ENCODE measurements around the gene TERB1. TPM values are rescaled to one million over a fixed set of nuclear protein-coding genes. Genes with fewer than 3 reads are reported as not detected.
A peak's percentile ranks its signal among the peaks of the same experiment; 100 is the strongest.
"Not testable (repeated sequence)": the region's sequence is repeated elsewhere in the genome, so short reads cannot be mapped to it uniquely, and the experiment has no call there.

TERB1 gene
- total RNA-seq, 1 donor from 2014 or later = 0.26 TPM

DNA sequence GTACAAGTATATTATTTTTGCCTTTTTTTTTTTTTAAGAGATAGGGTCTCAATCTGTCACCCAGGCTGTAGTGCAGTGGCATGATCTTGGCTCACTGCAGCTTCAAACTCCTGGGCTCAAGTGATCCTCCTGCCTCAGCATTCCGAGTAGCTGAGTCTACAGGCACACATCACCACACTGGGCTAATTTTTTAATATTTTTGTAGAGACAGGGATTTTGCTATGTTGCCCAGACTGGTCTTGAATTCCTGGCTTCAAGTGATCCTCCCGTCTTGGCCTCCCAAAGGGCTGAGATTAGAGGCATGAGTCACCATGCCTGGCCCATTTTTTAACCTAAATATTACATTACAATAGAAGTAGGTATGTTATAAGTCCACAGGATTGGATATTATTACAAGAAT lies 3.2 kb downstream of the TERB1 start:
- Histone ChIP-seq H3K27me3 (ENCODE audit: control insufficient read depth, insufficient read depth, low read length) (no peaks in the 10 kb centered on the region), H3K4me3 (ENCODE audit: low read depth, low read length) (no peak overlapping the region), H3K36me3 (ENCODE audit: control insufficient read depth, insufficient read depth, low read length) (no peaks in the 10 kb centered on the region)
- FAIRE-seq (no peak), DNase-seq (ENCODE audit: low read depth) (peak; percentile 3)
- TF ChIP-seq, protein P1, sequence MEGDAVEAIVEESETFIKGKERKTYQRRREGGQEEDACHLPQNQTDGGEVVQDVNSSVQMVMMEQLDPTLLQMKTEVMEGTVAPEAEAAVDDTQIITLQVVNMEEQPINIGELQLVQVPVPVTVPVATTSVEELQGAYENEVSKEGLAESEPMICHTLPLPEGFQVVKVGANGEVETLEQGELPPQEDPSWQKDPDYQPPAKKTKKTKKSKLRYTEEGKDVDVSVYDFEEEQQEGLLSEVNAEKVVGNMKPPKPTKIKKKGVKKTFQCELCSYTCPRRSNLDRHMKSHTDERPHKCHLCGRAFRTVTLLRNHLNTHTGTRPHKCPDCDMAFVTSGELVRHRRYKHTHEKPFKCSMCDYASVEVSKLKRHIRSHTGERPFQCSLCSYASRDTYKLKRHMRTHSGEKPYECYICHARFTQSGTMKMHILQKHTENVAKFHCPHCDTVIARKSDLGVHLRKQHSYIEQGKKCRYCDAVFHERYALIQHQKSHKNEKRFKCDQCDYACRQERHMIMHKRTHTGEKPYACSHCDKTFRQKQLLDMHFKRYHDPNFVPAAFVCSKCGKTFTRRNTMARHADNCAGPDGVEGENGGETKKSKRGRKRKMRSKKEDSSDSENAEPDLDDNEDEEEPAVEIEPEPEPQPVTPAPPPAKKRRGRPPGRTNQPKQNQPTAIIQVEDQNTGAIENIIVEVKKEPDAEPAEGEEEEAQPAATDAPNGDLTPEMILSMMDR (IDR thresholded peaks at IDR 0.05; ENCODE audit: insufficient read depth, low read length, severe bottlenecking) = no peak

DNA sequence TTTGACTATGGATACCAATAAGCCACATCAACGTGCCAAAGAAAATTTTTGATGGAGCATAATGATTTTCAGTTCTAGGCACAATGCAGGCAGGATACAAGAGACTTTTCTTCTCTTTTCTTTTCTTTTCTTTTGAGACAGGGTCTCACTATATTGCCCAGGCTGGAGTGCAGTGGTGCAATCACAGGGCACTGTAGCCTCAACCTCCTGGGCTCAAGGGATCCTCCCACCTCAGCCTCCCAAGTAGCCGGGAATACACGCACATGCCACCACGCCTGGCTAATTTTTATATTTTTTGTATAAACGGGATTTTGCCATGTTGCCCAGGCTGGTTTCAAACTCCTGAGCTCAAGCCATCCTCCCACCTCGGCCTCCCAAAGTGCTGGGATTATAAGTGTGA lies 7.4 kb downstream of the TERB1 start:
- not testable (repeated sequence) for FAIRE-seq

DNA sequence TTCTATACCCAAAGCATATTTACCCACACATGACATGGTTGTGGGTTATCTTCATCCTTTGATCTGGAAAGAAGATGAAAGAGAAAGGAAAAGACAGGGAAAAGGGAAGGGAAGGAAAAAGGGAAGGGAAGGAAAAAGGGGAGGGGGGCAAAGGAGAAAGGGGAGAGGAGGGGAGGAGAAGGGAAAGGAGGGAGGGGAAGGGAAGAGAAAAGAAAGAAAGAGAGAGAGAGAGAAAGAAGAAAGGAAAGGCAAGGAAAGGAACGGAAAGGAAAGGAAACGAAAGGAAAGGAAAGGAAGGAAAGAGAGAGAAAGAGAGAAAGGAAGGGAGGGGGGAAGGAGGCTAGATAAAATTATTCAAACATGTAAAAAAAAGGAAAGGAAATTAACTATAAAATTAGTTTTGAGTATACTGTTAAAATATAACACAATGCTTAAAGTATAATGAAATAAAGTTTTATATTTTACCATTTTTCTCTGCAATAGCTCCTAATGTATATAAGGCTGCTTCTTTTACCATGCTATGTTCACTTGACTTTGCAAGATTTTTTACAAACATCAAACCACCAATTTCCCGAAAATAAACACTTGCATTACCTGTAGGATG lies 11.2 kb downstream of the TERB1 start:
- H3K36me3 ChIP-seq (ENCODE audit: control insufficient read depth, insufficient read depth, low read length) = no peaks in the 10 kb centered on the region
- FAIRE-seq = no peak
- TF ChIP-seq, protein P1 (IDR thresholded peaks at IDR 0.05; ENCODE audit: insufficient read depth, low read length, severe bottlenecking) = no peak
- no peaks in the 10 kb centered on the region for H3K27me3 ChIP-seq (ENCODE audit: control insufficient read depth, insufficient read depth, low read length)
- DNase-seq (ENCODE audit: low read depth) = no peak
- no peak overlapping the region for H3K4me3 ChIP-seq (ENCODE audit: low read depth, low read length)

More for the DNA sequence above, 7.4 kb downstream of the TERB1 start:
- DNase-seq (ENCODE audit: low read depth); H3K4me3 ChIP-seq (ENCODE audit: low read depth, low read length); H3K36me3 ChIP-seq (ENCODE audit: control insufficient read depth, insufficient read depth, low read length); H3K27me3 ChIP-seq (ENCODE audit: control insufficient read depth, insufficient read depth, low read length): not testable (repeated sequence)

DNA sequence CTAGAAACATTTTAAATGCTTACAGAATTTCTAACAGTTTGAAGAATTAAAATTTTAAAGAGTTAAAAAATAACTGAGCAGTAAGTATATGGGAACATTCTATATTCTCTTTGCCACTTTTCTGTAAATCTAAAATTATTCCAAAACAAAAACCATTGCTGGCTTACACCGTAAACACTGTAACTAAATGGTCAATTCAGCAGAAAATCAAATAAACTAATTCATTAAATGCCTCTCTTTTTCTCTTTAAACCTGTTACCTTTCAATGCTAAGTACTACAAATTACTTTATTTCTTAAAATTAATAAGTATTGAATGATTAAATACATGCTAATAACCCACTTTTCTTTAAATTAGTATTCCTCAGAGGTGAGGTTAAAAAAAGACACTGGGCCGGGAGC lies 14.0 kb downstream of the TERB1 start:
- Histone ChIP-seq H3K27me3 (ENCODE audit: control insufficient read depth, insufficient read depth, low read length) (no peaks in the 10 kb centered on the region), H3K36me3 (ENCODE audit: control insufficient read depth, insufficient read depth, low read length) (no peaks in the 10 kb centered on the region), H3K4me3 (ENCODE audit: low read depth, low read length) (no peak overlapping the region)
- no peak for DNase-seq (ENCODE audit: low read depth)
- TF ChIP-seq, protein P1 (IDR thresholded peaks at IDR 0.05; ENCODE audit: insufficient read depth, low read length, severe bottlenecking) = no peak
- no peak for FAIRE-seq

DNA sequence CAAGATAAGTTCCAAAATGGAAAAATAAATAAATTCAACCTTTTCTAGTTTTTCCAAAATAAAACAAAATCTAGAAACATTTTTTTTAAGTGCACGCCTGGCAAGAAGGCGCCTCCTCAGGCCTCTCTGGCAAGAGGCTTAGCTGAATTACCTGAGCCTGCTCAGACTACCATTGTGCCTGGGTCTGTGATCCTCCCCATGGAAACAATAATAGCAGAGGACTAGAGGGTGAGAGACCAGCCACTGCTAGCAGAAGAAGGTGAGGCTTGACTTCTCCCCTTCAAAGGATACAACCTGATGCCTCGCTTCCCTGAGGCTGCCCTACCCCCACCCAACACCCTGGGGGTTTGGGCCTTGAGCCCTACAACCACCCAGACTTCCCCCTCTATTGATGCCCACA lies 14.8 kb downstream of the TERB1 start:
- no peak overlapping the region for H3K4me3 ChIP-seq (ENCODE audit: low read depth, low read length)
- H3K27me3 ChIP-seq (ENCODE audit: control insufficient read depth, insufficient read depth, low read length) = no peaks in the 10 kb centered on the region
- DNase-seq (ENCODE audit: low read depth) (no peak), FAIRE-seq (no peak)
- no peaks in the 10 kb centered on the region for H3K36me3 ChIP-seq (ENCODE audit: control insufficient read depth, insufficient read depth, low read length)
- TF ChIP-seq, protein P1 (IDR thresholded peaks at IDR 0.05; ENCODE audit: insufficient read depth, low read length, severe bottlenecking) = no peak

DNA sequence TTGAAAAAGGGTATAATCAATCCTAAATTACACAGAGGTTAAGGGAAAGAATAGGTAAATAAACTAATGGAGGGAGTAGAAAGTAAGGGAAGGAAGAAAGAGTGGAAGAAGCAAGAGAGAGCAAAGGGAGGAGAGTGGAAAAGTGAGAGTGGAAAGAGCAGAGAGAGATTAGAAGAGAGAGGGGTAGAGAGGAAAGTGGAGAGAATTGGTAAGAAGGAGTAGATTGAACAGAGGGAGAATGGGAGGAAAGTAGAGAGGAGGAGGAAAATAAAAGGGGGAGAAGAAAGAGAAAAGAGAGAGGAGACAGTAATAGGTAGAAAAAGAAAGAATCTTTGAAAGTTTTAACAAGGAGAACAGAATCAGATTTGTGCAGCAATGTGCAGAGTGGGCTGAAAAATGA lies 24.9 kb downstream of the TERB1 start:
- TF ChIP-seq, protein P1 (IDR thresholded peaks at IDR 0.05; ENCODE audit: insufficient read depth, low read length, severe bottlenecking) = no peak
- FAIRE-seq (no peak), DNase-seq (ENCODE audit: low read depth) (no peak)
- H3K27me3 ChIP-seq (ENCODE audit: control insufficient read depth, insufficient read depth, low read length) = no peaks in the 10 kb centered on the region
- H3K4me3 ChIP-seq (ENCODE audit: low read depth, low read length) = no peak overlapping the region
- H3K36me3 ChIP-seq (ENCODE audit: control insufficient read depth, insufficient read depth, low read length) = no peaks in the 10 kb centered on the region
